Measurements from ENCODE around the gene NR4A3. TPM values are rescaled to one million over a fixed set of nuclear protein-coding genes. Genes with fewer than 3 reads are reported as not detected.
"Not testable (repeated sequence)": the region's sequence is repeated elsewhere in the genome, so short reads cannot be mapped to it uniquely, and the experiment has no call there.

NR4A3 gene
- total RNA-seq, 1 donor from 2014 or later, result 0.13 TPM

- DNase-seq (ENCODE audit: low spot score) (no peak), ATAC-seq (no peak)
Observed at GRCh38 chr9:99831857-99832557, 10.3 kb downstream of the NR4A3 start.

DNA sequence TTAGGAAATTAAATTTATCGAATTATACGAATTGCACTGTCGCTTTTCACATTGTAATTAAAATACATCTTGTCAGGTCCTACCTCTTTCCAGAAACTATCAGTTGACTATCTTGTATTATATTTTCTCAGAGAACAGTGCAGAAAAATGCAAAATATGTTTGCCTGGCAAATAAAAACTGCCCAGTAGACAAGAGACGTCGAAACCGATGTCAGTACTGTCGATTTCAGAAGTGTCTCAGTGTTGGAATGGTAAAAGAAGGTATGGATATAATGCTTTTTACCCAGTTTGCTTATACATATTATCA lies 10.8 kb downstream of the NR4A3 start:
- DNase-seq (ENCODE audit: low spot score) (no peak), ATAC-seq (no peak)

GRCh38 chr9:99833735-99834134 lies 12.1 kb downstream of the NR4A3 start:
- DNase-seq (ENCODE audit: low spot score), result no peak
- ATAC-seq, result no peak

- DNase-seq (ENCODE audit: low spot score) (no peak), ATAC-seq (no peak)
Observed at GRCh38 chr9:99834474-99834873, 12.8 kb downstream of the NR4A3 start.

- peak; percentile 67 for ATAC-seq
- DNase-seq (ENCODE audit: low spot score), result no peak
Observed at GRCh38 chr9:99835142-99835541, 13.5 kb downstream of the NR4A3 start.

DNA sequence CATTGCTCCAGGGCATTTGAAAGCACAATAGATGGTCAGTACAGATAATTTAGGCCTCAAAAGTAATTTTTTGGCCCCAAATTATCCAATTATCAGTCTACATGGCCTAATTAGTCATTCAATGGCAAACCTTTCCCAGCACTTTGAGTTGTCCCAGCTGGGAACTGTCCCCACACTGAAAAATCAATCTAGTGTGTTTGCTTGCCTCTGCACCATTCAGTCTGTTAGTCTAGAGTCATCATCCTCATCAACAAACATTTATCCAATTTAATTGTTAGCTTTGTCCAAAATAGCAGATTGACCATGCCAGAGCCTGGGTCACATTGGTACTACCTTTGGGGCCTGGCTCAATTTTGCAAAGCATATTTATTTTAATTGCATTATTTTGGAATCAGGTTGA lies 13.9 kb downstream of the NR4A3 start:
- DNase-seq (ENCODE audit: low spot score) (no peak), ATAC-seq (peak; percentile 78)

DNA sequence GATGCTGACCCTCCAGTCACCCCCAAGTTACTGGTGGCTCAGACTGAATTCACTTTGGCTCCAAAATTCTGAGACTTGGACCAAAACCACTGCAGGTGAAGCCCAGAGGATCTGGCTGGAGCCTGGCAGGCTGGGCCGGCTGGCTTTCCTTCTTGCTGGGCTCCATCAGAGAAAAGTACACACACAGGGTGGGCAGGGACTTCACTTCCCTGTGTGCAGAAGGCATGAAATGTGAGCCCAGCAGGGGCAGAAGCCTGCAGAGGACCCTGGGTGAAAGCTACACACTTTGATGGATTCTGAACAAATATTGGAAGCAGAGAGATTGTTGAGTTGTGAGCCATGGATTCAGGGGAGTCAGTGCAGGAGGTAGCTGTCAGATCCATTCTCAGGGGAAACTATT lies 18.4 kb downstream of the NR4A3 start:
- DNase-seq (ENCODE audit: low spot score) (no peak), ATAC-seq (no peak)

DNA sequence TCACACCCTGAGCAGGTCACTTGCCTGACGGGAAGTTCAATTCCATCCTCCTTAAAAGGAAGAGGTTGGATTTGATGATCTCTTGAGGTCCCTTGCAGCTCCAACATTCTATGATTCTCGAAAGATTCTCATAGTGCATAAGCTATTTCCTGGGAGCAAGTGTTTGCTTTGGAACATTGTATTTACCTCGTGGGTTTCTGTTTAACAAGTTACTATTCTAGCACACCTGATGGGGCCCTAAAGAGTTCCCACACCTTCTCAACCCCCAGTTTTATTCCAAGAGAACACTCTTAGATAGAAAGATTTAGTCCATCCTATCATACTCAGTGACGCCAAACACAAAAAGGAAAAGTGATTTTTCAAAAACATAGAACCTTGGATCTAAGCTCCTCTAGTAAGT lies 23.4 kb downstream of the NR4A3 start:
- ATAC-seq (no peak), DNase-seq (ENCODE audit: low spot score) (no peak)

DNA sequence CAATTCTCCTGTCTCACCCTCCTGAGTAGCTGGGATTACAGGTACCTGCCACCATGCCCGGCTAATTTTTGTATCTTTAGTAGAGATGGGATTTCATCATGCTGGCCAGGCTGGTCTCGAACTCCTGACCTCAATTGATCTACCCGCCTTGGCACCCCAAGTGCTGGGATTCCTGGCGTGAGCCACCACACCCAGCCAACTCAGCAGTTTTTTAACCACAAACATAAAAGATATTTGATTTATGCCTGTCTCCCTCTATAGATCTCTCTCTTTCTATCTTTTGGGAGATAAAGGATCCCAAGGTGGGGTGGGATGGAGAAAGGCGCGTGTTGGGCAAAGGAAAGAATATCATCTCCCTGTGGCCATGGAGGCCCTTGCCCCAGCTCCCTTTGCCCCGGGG lies 26.8 kb downstream of the NR4A3 start:
- ATAC-seq (no peak), DNase-seq (ENCODE audit: low spot score) (no peak)

- DNase-seq (ENCODE audit: low spot score), result no peak
- no peak for ATAC-seq
Observed at GRCh38 chr9:99850736-99851499, 29.2 kb downstream of the NR4A3 start.

DNA sequence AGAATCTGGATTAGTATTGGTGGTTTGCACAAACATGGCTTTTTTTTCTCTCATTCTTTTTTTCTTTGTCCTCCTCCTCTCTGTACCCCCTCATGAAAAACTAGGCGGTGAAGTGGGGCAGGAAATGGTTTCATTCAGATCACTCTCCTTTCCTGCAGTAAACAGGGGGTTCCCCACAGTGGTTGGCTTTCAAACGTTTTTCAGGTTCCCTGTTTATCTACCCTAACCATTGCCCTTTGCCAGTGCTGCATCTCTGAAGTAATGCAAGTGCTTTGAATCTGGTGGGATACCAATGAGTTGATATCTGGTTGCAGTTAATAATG lies 29.8 kb downstream of the NR4A3 start:
- no peak for ATAC-seq
- no peak for DNase-seq (ENCODE audit: low spot score)

DNA sequence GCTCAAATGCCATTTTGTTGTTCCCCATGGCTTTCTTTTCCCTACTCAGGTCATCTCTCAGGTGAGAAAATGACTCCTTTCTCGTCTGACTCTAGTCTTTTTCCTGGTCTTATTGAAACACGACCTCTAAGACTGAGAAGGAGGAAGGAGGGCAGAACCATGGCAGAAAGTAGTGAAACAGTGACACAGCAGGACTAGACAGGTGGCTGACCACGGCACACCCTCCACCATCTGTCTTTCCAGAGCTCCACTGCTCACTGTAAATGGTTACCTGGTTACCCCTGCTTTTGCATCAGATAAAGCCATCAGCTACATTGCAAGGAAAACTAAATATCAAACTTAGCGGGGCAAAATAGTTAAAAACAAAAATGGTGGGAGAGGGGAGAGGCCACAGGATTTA lies 30.9 kb downstream of the NR4A3 start:
- ATAC-seq (no peak), DNase-seq (ENCODE audit: low spot score) (no peak)

GRCh38 chr9:99855467-99856176 lies 33.9 kb downstream of the NR4A3 start:
- DNase-seq (ENCODE audit: low spot score), result no peak
- no peak for ATAC-seq

DNA sequence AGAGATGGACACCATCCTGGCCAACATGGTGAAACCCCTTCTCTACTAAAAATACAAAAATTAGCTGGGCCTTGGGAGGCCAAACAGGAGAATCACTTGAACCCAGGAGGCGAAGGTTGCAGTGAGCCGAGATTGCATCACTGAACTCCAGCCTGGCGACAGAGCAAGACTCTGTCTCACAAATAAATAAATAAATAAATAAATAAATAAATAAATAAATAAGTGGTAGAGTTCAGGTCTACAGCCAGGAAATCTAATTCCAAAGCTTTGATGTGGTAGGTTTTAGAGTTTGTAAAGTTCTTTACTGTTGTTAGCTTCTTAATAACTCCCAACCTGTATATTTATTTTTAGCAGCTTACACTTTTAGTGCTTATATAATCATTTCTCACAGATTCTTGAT lies 35.9 kb downstream of the NR4A3 start:
- ATAC-seq; DNase-seq (ENCODE audit: low spot score): not testable (repeated sequence)

DNA sequence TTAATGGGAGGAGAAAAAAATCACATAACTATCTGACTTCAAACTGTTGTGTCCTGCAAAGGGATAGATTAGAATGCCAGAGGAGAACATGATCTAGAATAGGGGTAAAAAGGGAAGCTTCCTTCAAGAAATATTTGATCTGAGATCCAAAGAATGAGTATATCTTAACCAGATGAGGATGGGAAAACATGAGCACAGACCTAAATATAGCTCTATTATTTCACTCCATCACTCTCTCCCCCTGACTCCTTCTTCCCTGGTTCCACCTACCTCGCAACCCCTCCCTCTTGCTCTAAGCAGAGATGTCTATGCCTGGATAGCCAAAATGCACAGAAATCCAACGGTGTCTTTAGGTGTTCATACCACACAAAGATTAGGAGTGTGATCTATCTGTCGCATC lies 36.4 kb downstream of the NR4A3 start:
- no peak for DNase-seq (ENCODE audit: low spot score)

GRCh38 chr9:99859243-99859980 lies 37.7 kb downstream of the NR4A3 start:
- no peak for ATAC-seq
- no peak for DNase-seq (ENCODE audit: low spot score)

More for the DNA sequence above, 36.4 kb downstream of the NR4A3 start:
- ATAC-seq, result no peak

GRCh38 chr9:99860266-99860665 lies 38.6 kb downstream of the NR4A3 start:
- DNase-seq (ENCODE audit: low spot score), result no peak
- no peak for ATAC-seq

DNA sequence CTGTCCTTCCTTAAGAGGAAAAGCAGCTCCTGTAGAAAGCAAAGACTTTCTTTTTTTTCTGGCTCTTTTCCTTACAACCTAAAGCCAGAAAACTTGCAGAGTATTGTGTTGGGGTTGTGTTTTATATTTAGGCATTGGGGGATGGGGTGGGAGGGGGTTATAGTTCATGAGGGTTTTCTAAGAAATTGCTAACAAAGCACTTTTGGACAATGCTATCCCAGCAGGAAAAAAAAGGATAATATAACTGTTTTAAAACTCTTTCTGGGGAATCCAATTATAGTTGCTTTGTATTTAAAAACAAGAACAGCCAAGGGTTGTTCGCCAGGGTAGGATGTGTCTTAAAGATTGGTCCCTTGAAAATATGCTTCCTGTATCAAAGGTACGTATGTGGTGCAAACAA lies 42.3 kb downstream of the NR4A3 start:
- no peak for ATAC-seq
- no peak for DNase-seq (ENCODE audit: low spot score)

GRCh38 chr9:99866398-99866797 lies 44.7 kb downstream of the NR4A3 start:
- DNase-seq (ENCODE audit: low spot score) (no peak), ATAC-seq (no peak)

- no peak for DNase-seq (ENCODE audit: low spot score)
- ATAC-seq, result no peak
Observed at GRCh38 chr9:99867536-99867935, 45.9 kb downstream of the NR4A3 start.

GRCh38 chr9:99867968-99868367 lies 46.3 kb downstream of the NR4A3 start:
- DNase-seq (ENCODE audit: low spot score), result no peak
- no peak for ATAC-seq

DNA sequence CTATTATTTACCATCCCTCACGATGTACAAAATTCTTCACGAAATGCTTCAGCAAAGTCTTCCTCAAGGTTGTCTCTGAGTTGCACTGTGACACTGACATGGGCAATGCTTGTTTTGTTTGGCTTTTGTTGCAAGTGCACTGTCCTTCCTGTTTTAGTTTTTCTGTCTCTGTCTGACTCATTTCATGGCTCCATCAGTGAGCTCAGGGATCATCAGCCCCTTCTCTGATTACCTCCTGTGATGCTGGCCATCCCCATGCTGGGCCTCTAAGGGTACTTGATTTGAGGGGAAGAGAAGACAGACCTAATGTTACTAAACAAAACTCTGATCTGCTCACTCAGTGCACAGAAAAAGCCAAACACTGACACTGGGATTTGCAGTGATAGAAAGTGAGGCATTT lies 47.2 kb downstream of the NR4A3 start:
- ATAC-seq (no peak), DNase-seq (ENCODE audit: low spot score) (no peak)
